Measurements from ENCODE around the gene C16orf95.

GRCh38 chr16:87333101-87333500 is 15.9 kb upstream of the C16orf95 start:
- TF ChIP-seq CTCF (IDR thresholded peaks at IDR 0.05): no peak
- TF ChIP-seq POLR2A (IDR thresholded peaks at IDR 0.05): no peak
- no peak for TF ChIP-seq POLR2AphosphoS5 (IDR thresholded peaks at IDR 0.05)

Measured in sigmoid colon (tissue), 4 donors.